Measurements from ENCODE around the gene DOK7. TPM values are rescaled to one million over a fixed set of nuclear protein-coding genes. Genes with fewer than 3 reads are reported as not detected.

The DOK7 gene
- total RNA-seq, 1 experiment from 2014 or later, result not detected

- DNase-seq (ENCODE audit: low spot score), result no peak
- TF ChIP-seq EZH2 (IDR thresholded peaks at IDR 0.05; ENCODE audit: borderline replicate concordance, low read depth, low read length, poor library complexity, severe bottlenecking), result no peak
- TF ChIP-seq, protein P1, sequence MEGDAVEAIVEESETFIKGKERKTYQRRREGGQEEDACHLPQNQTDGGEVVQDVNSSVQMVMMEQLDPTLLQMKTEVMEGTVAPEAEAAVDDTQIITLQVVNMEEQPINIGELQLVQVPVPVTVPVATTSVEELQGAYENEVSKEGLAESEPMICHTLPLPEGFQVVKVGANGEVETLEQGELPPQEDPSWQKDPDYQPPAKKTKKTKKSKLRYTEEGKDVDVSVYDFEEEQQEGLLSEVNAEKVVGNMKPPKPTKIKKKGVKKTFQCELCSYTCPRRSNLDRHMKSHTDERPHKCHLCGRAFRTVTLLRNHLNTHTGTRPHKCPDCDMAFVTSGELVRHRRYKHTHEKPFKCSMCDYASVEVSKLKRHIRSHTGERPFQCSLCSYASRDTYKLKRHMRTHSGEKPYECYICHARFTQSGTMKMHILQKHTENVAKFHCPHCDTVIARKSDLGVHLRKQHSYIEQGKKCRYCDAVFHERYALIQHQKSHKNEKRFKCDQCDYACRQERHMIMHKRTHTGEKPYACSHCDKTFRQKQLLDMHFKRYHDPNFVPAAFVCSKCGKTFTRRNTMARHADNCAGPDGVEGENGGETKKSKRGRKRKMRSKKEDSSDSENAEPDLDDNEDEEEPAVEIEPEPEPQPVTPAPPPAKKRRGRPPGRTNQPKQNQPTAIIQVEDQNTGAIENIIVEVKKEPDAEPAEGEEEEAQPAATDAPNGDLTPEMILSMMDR (conservative IDR thresholded peaks at IDR 0.05; ENCODE audit: low read depth, low read length), result no peak
- no TSS peak for BruUV-seq (replicated peaks)
- no peak overlapping the region for H3K4me3 ChIP-seq (ENCODE audit: low read depth, low read length, poor library complexity, severe bottlenecking)
- no peaks in the 10 kb centered on the region for H3K4me1 ChIP-seq (ENCODE audit: insufficient read depth, low read length, poor library complexity, severe bottlenecking)
- H3K27me3 ChIP-seq (replicated peaks; ENCODE audit: insufficient read depth, low read depth, low read length, poor library complexity), result peaks cover 53% of the 10 kb centered on the region
- no peaks in the 10 kb centered on the region for H3K9me3 ChIP-seq (ENCODE audit: low read depth, low read length, poor library complexity, severe bottlenecking)
- POLR2A ChIA-PET (ENCODE audit: low non-redundant PET), result no interaction called here
- intact Hi-C loops (cut with micrococcal nuclease; ENCODE audit: unreplicated experiment), result no loop called here
- CTCF ChIA-PET, result no interaction called here
- no peak overlapping the region for H3K27ac ChIP-seq (ENCODE audit: low read depth, low read length, poor library complexity, severe bottlenecking)
- H3K36me3 ChIP-seq (ENCODE audit: insufficient read depth, low read length, poor library complexity, severe bottlenecking), result no peaks in the 10 kb centered on the region
Observed at GRCh38 chr4:3486541-3487540, 23.7 kb downstream of the DOK7 start.

GRCh38 chr4:3487861-3488260 lies 24.8 kb downstream of the DOK7 start:
- POLR2A ChIA-PET (ENCODE audit: low non-redundant PET), result no interaction called here

DNA sequence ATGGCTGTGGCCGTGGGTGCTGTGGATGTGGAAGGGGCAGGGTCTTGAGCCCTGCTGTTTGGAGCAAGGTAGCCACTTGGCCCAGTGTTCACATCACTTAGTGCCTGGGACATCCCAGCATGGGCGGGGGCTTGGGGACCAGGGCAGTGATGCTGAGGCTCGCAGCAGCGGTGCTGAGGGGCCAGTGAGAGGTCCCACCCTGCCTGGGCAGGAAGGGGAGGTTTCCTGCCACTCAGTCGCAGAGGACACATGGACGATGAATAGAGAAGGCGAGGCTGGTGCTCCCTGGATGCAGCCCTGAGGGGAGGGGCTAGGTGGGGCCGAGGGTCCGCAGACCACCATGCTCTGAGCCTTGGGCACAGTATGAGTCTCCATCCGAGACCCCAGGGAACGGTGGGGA lies 25.7 kb downstream of the DOK7 start:
- Histone ChIP-seq H3K9me3 (ENCODE audit: low read depth, low read length, poor library complexity, severe bottlenecking) (no peaks in the 10 kb centered on the region), H3K36me3 (ENCODE audit: insufficient read depth, low read length, poor library complexity, severe bottlenecking) (no peaks in the 10 kb centered on the region), H3K4me1 (ENCODE audit: insufficient read depth, low read length, poor library complexity, severe bottlenecking) (no peaks in the 10 kb centered on the region), H3K27ac (ENCODE audit: low read depth, low read length, poor library complexity, severe bottlenecking) (no peak overlapping the region), H3K4me3 (ENCODE audit: low read depth, low read length, poor library complexity, severe bottlenecking) (no peak overlapping the region), H3K27me3 (replicated peaks; ENCODE audit: insufficient read depth, low read depth, low read length, poor library complexity) (peaks cover 52% of the 10 kb centered on the region)
- no peak for DNase-seq (ENCODE audit: low spot score)
- intact Hi-C loops (cut with micrococcal nuclease; ENCODE audit: unreplicated experiment), result no loop called here
- POLR2A ChIA-PET (ENCODE audit: low non-redundant PET), result no interaction called here
- BruUV-seq (replicated peaks), result no TSS peak
- TF ChIP-seq, protein P1 (conservative IDR thresholded peaks at IDR 0.05; ENCODE audit: low read depth, low read length), result no peak
- no peak for TF ChIP-seq EZH2 (IDR thresholded peaks at IDR 0.05; ENCODE audit: borderline replicate concordance, low read depth, low read length, poor library complexity, severe bottlenecking)
- CTCF ChIA-PET, result no interaction called here

More at GRCh38 chr4:3487861-3488260, 24.8 kb downstream of the DOK7 start:
- Histone ChIP-seq H3K27ac (ENCODE audit: low read depth, low read length, poor library complexity, severe bottlenecking) (no peak overlapping the region), H3K4me1 (ENCODE audit: insufficient read depth, low read length, poor library complexity, severe bottlenecking) (no peaks in the 10 kb centered on the region), H3K9me3 (ENCODE audit: low read depth, low read length, poor library complexity, severe bottlenecking) (no peaks in the 10 kb centered on the region), H3K27me3 (replicated peaks; ENCODE audit: insufficient read depth, low read depth, low read length, poor library complexity) (peaks cover 58% of the 10 kb centered on the region), H3K36me3 (ENCODE audit: insufficient read depth, low read length, poor library complexity, severe bottlenecking) (no peaks in the 10 kb centered on the region), H3K4me3 (ENCODE audit: low read depth, low read length, poor library complexity, severe bottlenecking) (no peak overlapping the region)
- CTCF ChIA-PET, result no interaction called here
- DNase-seq (ENCODE audit: low spot score), result no peak
- TF ChIP-seq, protein P1 (conservative IDR thresholded peaks at IDR 0.05; ENCODE audit: low read depth, low read length), result no peak
- no peak for TF ChIP-seq EZH2 (IDR thresholded peaks at IDR 0.05; ENCODE audit: borderline replicate concordance, low read depth, low read length, poor library complexity, severe bottlenecking)
- no TSS peak for BruUV-seq (replicated peaks)
- intact Hi-C loops (cut with micrococcal nuclease; ENCODE audit: unreplicated experiment), result no loop called here

Measured in A673 (cell line).